DMS153 treated with DMSO at 0.1 percent for 48 hours (cell line): Measurements from ENCODE around the gene MAPK8IP1.
"Not testable (repeated sequence)": the region's sequence is repeated elsewhere in the genome, so short reads cannot be mapped to it uniquely, and the experiment has no call there.

Source experiments
- DNase-seq: peaks from one replicate; lab custom pipeline; 2025; ENCODE audit not compliant: unreplicated experiment; lab: John Stamatoyannopoulos, UW

Gene MAPK8IP1

GRCh38 chr11:45885274-45885920, at the start of gene MAPK8IP1:
Gene MAPK8IP1, plus strand, starts transcription at chr11:45885651. Its CDS starts 170 bp downstream, at chr11:45885821.
- peak; percentile 25 for DNase-seq

- DNase-seq, result no peak
Observed at GRCh38 chr11:45839204-45839603, 46.2 kb upstream of the MAPK8IP1 start.

GRCh38 chr11:45840251-45840650, 45.2 kb upstream of the MAPK8IP1 start:
- DNase-seq, result not testable (repeated sequence)

GRCh38 chr11:45843158-45843924, 42.1 kb upstream of the MAPK8IP1 start:
- peak; percentile 95 for DNase-seq

GRCh38 chr11:45844822-45845578, 40.5 kb upstream of the MAPK8IP1 start:
- no peak for DNase-seq

GRCh38 chr11:45846174-45846675, 39.2 kb upstream of the MAPK8IP1 start:
- no peak for DNase-seq

GRCh38 chr11:45846974-45847910, 38.2 kb upstream of the MAPK8IP1 start, which contains the start of gene CRY2:
Gene CRY2, plus strand, starts transcription at chr11:45847475. Its CDS starts 16 bp downstream, at chr11:45847491.
- peak; percentile 75 for DNase-seq

GRCh38 chr11:45847911-45848316, 37.5 kb upstream of the MAPK8IP1 start:
- no peak for DNase-seq

GRCh38 chr11:45848654-45849081, 36.8 kb upstream of the MAPK8IP1 start:
- DNase-seq, result no peak

- no peak for DNase-seq
Observed at GRCh38 chr11:45850446-45850845, 35.0 kb upstream of the MAPK8IP1 start.

- DNase-seq, result no peak
Observed at GRCh38 chr11:45851228-45851627, 34.2 kb upstream of the MAPK8IP1 start.

GRCh38 chr11:45852018-45852711, 33.3 kb upstream of the MAPK8IP1 start:
- DNase-seq, result no peak

GRCh38 chr11:45852712-45853101, 32.7 kb upstream of the MAPK8IP1 start:
- no peak for DNase-seq

- DNase-seq, result no peak
Observed at GRCh38 chr11:45853332-45854219, 31.9 kb upstream of the MAPK8IP1 start.

- no peak for DNase-seq
Observed at GRCh38 chr11:45855308-45855707, 30.1 kb upstream of the MAPK8IP1 start.

- no peak for DNase-seq
Observed at GRCh38 chr11:45856044-45856468, 29.4 kb upstream of the MAPK8IP1 start.

GRCh38 chr11:45857961-45858474, 27.4 kb upstream of the MAPK8IP1 start:
- DNase-seq, result no peak

GRCh38 chr11:45858751-45859398, 26.6 kb upstream of the MAPK8IP1 start:
- no peak for DNase-seq
